IMR-90 (cell line): ENCODE measurements around the gene TBC1D24. TPM values are rescaled to one million over a fixed set of nuclear protein-coding genes. Genes with fewer than 3 reads are reported as not detected.

Experiments used
- BHLHE40 ChIP-seq: fragments of 150-350 bp; IDR thresholded peaks from 2 replicates; pipeline ENCODE4 v1.6.1; 2016; ENCODE audit warnings: mild to moderate bottlenecking, low read depth, low read length
- ELK1 ChIP-seq: fragments of 150-350 bp; IDR thresholded peaks from 2 replicates; pipeline ENCODE4 v1.6.1; 2016; ENCODE audit warnings: low read depth, mild to moderate bottlenecking, low read length, moderate library complexity, borderline replicate concordance
- POLR2A ChIP-seq: IDR thresholded peaks from 2 replicates; pipeline ENCODE4 v1.6.1; 2012; ENCODE audit warnings: mild to moderate bottlenecking, low read depth, low read length
- polyA plus RNA-seq, 3 experiments: library from polyadenylated mRNA; depleted of rRNA; stranded (reverse); fragments of >200 nt; gene quantifications; 2 replicates each; pipeline ENCODE4 v1.2.3, GENCODE V29; 2012; ENCODE audit warnings: low replicate concordance in 1 of 3
- total RNA-seq: library from RNA; depleted of rRNA; stranded (reverse); fragments of >200 nt; gene quantifications from 2 replicates; pipeline ENCODE4 v1.2.3, GENCODE V29; 2012

TBC1D24 gene
- total and polyA plus RNA-seq, 2 of the 4 experiments (the other 2 are of a cell fraction), result 7.5 to 13.4 TPM

GRCh38 chr16:2500918-2501750 is 26.2 kb downstream of the TBC1D24 start (continued):
- TF ChIP-seq ELK1, result no peak
- TF ChIP-seq BHLHE40, result peak; percentile 24; the same call in 1 of the 2 replicates
- TF ChIP-seq POLR2A, result 0 out of 2 replicates have a peak, but pooled peaks have one; percentile 29
